ENCODE data around the gene DEGS1. TPM values are rescaled to one million over a fixed set of nuclear protein-coding genes. Genes with fewer than 3 reads are reported as not detected.

Gene DEGS1
- total RNA-seq, 1 experiment from 2014 or later: 59.8 TPM

- no peaks in the 10 kb centered on the region for H3K27me3 Mint-ChIP-seq (ENCODE audit: low read depth)
- H3K23ac ChIP-seq (ENCODE audit: insufficient read length, low read depth, low read length): no peak overlapping the region
- H3K4me3 Mint-ChIP-seq: no peak overlapping the region
- H3K23me2 ChIP-seq (ENCODE audit: insufficient read length, low read depth, low read length, poor library complexity, severe bottlenecking): no peaks in the 10 kb centered on the region
- no peak overlapping the region for H4K5ac ChIP-seq (ENCODE audit: insufficient read length, low read depth, low read length)
- no peaks in the 10 kb centered on the region for H3K4me1 ChIP-seq (ENCODE audit: insufficient read depth, low read length)
- H4K91ac ChIP-seq (ENCODE audit: insufficient read length, low read depth, low read length): no peak overlapping the region
- H2AFZ ChIP-seq (ENCODE audit: low read length): no peak overlapping the region
- TF ChIP-seq, protein P1, sequence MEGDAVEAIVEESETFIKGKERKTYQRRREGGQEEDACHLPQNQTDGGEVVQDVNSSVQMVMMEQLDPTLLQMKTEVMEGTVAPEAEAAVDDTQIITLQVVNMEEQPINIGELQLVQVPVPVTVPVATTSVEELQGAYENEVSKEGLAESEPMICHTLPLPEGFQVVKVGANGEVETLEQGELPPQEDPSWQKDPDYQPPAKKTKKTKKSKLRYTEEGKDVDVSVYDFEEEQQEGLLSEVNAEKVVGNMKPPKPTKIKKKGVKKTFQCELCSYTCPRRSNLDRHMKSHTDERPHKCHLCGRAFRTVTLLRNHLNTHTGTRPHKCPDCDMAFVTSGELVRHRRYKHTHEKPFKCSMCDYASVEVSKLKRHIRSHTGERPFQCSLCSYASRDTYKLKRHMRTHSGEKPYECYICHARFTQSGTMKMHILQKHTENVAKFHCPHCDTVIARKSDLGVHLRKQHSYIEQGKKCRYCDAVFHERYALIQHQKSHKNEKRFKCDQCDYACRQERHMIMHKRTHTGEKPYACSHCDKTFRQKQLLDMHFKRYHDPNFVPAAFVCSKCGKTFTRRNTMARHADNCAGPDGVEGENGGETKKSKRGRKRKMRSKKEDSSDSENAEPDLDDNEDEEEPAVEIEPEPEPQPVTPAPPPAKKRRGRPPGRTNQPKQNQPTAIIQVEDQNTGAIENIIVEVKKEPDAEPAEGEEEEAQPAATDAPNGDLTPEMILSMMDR (conservative IDR thresholded peaks at IDR 0.05): no peak
- no peaks in the 10 kb centered on the region for H3K27me3 ChIP-seq (ENCODE audit: insufficient read depth, low read length)
- H3K4ac ChIP-seq (ENCODE audit: low read depth, low read length): no peak overlapping the region
- no peak overlapping the region for H2AK5ac ChIP-seq (ENCODE audit: insufficient read length, low read length)
- no peak overlapping the region for H3T11ph ChIP-seq (ENCODE audit: low read length)
- H3K9ac ChIP-seq (ENCODE audit: extremely low read depth, insufficient read length, low read length): no peak overlapping the region
- no peak overlapping the region for H4K8ac ChIP-seq (replicated peaks; ENCODE audit: insufficient read length, low read depth, low read length)
- no peak overlapping the region for H2BK12ac ChIP-seq (ENCODE audit: insufficient read length, low read depth, low read length)
- H3K14ac ChIP-seq (ENCODE audit: insufficient read depth, low read length): no peak overlapping the region
- no peak overlapping the region for H3K4me2 ChIP-seq (ENCODE audit: insufficient read depth, insufficient read length, low read length)
- H2BK20ac ChIP-seq (ENCODE audit: low read depth, low read length, poor library complexity, severe bottlenecking): no peak overlapping the region
- H2BK120ac ChIP-seq (ENCODE audit: low read depth, low read length, poor library complexity, severe bottlenecking): no peak overlapping the region
- no peaks in the 10 kb centered on the region for H3K79me1 ChIP-seq (ENCODE audit: insufficient read depth, low read depth, low read length, poor library complexity, severe bottlenecking)
- H2BK15ac ChIP-seq (ENCODE audit: low read depth, low read length): no peak overlapping the region
- H4K20me1 ChIP-seq (ENCODE audit: control insufficient read depth, insufficient read depth, insufficient read length): no peaks in the 10 kb centered on the region
- no peaks in the 10 kb centered on the region for H3K79me2 ChIP-seq (ENCODE audit: insufficient read depth, low read length)
- no peaks in the 10 kb centered on the region for H3K4me1 Mint-ChIP-seq
- H3K27ac ChIP-seq (ENCODE audit: insufficient read length, low read depth, low read length): no peak overlapping the region
- no peaks in the 10 kb centered on the region for H3K9me3 Mint-ChIP-seq
- peaks cover 15 to 67% (median 50%) of the 10 kb centered on the region in 3 experiments; a peak in 6 of 7 replicates for H3K36me3 Mint-ChIP-seq (ENCODE audit: insufficient read depth in 1 of 3, low read depth in 3 of 3)
- no peaks in the 10 kb centered on the region for H3K9me3 ChIP-seq (ENCODE audit: control insufficient read depth, low read depth, low read length)
- H3K18ac ChIP-seq (ENCODE audit: insufficient read length, low read depth, low read length): no peak overlapping the region
- H3K56ac ChIP-seq (ENCODE audit: insufficient read length, low read depth, low read length): no peak overlapping the region
- H3K27ac Mint-ChIP-seq: peak overlapping the region in 1 of 3 experiments; percentile 85; a peak in 2 of 7 replicates
- no peak for DNase-seq
- no peak overlapping the region for H2BK5ac ChIP-seq (ENCODE audit: insufficient read length, low read length)
Observed at GRCh38 chr1:224137518-224137917, 45.5 kb upstream of the DEGS1 start.
